HUES64 (cell line): ENCODE results near the gene ACTN1.

Experiments
- H3K27ac ChIP-seq: 2 replicates; pipeline ENCODE4 v1.7.0; 2013; ENCODE audit warnings: low read depth, low read length, inconsistent platforms
- H3K27me3 ChIP-seq: 2 replicates; pipeline ENCODE4 v1.6.1; 2013; ENCODE audit warnings: mild to moderate bottlenecking, low read length; ENCODE audit not compliant: insufficient read depth
- H3K36me3 ChIP-seq: 2 replicates; pipeline ENCODE4 v1.6.1; 2013; ENCODE audit warnings: mild to moderate bottlenecking, low read length; ENCODE audit not compliant: insufficient read depth
- H3K4me1 ChIP-seq: 2 replicates; pipeline ENCODE4 v1.6.1; 2013; ENCODE audit warnings: mild to moderate bottlenecking, low read length, moderate library complexity; ENCODE audit not compliant: insufficient read depth
- H3K4me3 ChIP-seq: 2 replicates; pipeline ENCODE4 v1.5.1; 2013; ENCODE audit warnings: mild to moderate bottlenecking, low read length, moderate library complexity
- H3K9ac ChIP-seq: 2 replicates; pipeline ENCODE4 v1.6.1; 2013; ENCODE audit warnings: mild to moderate bottlenecking, low read depth, low read length
- H3K9me3 ChIP-seq: 2 replicates; pipeline ENCODE4 v1.6.1; 2013; ENCODE audit warnings: low read depth, low read length; ENCODE audit not compliant: insufficient read depth
- WGBS: fragments of 150-250, 120-280 bp; methylation state at CpG from one replicate; pipeline ENCODE4 v1.1.7; 2013; ENCODE audit warnings: missing lambda C conversion rate; 5-methylcytosine and 5-hydroxymethylcytosine counted together

ACTN1 gene

DNA sequence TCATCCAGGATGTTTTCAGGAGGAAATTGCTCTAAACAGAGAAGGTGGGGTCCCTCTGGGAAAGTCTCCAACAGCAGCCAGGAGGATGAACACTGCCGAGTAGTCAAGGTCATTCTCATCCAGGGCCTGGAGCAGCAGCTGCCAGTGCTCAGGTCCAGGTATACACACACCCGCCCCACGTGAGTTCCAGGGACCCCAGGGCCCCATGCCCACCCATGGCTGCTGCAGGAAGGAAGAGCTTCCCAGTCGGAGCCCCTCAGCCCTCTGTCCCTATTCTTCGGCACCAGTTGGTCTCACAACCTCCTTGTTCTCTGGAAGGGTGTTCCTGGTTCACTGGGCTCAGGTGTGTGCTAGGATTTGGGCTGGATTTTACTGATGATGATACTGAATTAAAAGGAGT, 72.7 kb downstream of the ACTN1 start:
- H3K9ac ChIP-seq: no peak overlapping the region
- H3K36me3 ChIP-seq: peaks cover 92% of the 10 kb centered on the region
- no peaks in the 10 kb centered on the region for H3K27me3 ChIP-seq
- no peaks in the 10 kb centered on the region for H3K9me3 ChIP-seq
- WGBS: 93% methylated on average over 5 of the region's 5 CpGs
- H3K4me3 ChIP-seq: no peak overlapping the region
- H3K4me1 ChIP-seq: no peaks in the 10 kb centered on the region
- H3K27ac ChIP-seq: no peak overlapping the region

DNA sequence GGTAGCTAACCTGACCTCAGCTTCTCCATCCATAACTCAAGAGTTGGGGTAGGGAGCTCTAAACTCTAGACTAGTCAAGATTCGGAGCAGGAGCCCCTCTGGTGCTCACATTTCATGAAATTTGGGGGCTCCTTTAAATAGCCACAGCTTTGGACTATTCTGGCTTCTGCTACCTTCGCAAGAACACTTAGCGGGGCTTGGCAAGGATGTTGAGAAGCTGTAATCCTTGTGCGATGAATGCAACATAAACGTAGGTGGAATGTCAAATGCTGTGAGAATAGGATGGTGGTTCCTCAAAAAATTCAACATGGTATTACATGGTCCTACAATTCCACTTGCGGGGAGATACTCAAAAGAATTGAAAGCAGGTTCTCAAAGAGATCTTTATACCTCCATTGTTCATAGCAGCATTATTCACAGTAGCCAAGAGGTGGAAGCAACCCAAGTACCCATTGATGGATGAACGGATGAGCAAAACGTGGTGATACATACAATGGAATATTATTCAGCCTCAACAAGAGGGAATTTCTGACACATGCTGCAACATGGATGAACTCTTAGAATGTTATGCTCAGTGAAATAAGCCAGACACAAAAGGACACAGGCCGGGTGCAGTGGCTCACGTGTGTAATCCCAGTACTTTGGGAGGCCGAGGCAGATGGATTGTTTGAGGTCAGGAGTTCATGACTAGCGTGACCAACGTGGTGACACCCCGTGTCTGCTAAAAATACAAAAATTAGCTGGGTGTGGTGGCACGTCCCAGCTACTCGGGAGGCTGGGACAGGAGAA, 73.8 kb downstream of the ACTN1 start:
- Histone ChIP-seq H3K27me3 (no peaks in the 10 kb centered on the region), H3K4me3 (no peak overlapping the region), H3K9me3 (no peaks in the 10 kb centered on the region), H3K27ac (no peak overlapping the region), H3K36me3 (peaks cover 89% of the 10 kb centered on the region), H3K9ac (no peak overlapping the region), H3K4me1 (no peaks in the 10 kb centered on the region)
- 96% methylated on average over 16 of the region's 16 CpGs for WGBS

DNA sequence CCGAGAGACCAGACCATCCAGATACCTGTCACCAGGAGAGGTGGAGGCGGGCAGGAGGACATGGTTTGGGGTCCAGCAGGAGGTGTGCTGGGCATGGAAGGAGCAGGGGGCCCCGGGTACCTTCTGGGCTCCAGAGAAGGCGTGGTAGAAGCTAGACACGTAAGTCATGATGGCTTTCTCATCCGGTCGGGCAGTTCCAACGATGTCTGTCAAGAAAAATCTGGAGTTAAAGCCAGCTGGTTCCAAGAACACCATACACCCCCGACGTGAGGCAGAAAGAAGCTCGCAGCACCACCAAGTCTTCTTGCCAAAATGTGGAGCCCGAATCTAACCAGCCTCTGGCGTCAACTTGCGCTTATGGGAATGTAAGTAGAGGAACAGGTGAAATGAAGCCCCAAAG, 76.7 kb downstream of the ACTN1 start:
- peaks cover 90% of the 10 kb centered on the region for H3K36me3 ChIP-seq
- H3K27ac ChIP-seq: no peak overlapping the region
- 96% methylated on average over 14 of the region's 14 CpGs for WGBS

DNA sequence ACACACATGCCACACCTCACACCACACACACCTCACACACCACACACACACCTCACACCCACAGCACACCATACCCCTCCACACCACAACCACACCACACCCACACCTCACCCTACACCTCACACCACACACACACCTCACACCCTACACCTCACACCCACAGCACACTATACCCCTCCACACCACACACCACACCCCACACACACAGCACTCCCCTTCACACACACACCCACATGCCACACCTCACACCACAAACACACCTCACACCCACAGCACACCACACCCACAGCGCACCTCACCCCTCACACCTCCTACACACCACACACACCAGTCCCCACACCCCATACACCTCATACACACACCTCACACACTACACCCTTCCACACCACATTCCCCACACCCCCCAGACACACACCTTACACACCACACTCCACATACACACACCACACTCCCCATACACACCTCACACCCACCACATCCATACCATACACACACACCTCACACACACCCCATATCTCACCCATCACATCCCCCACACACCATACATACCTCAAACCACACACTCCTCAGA, 80.0 kb downstream of the ACTN1 start:
- H3K4me3 ChIP-seq: no peak overlapping the region
- H3K9me3 ChIP-seq: no peaks in the 10 kb centered on the region
- 89% methylated on average over 1 of the region's 1 CpG for WGBS
- H3K27ac ChIP-seq: no peak overlapping the region
- H3K36me3 ChIP-seq: peaks cover 92% of the 10 kb centered on the region
- no peaks in the 10 kb centered on the region for H3K4me1 ChIP-seq
- no peaks in the 10 kb centered on the region for H3K27me3 ChIP-seq
- no peak overlapping the region for H3K9ac ChIP-seq

More for the DNA sequence above, 76.7 kb downstream of the ACTN1 start:
- Histone ChIP-seq H3K4me3 (no peak overlapping the region), H3K9me3 (no peaks in the 10 kb centered on the region), H3K27me3 (no peaks in the 10 kb centered on the region), H3K4me1 (no peaks in the 10 kb centered on the region), H3K9ac (no peak overlapping the region)

DNA sequence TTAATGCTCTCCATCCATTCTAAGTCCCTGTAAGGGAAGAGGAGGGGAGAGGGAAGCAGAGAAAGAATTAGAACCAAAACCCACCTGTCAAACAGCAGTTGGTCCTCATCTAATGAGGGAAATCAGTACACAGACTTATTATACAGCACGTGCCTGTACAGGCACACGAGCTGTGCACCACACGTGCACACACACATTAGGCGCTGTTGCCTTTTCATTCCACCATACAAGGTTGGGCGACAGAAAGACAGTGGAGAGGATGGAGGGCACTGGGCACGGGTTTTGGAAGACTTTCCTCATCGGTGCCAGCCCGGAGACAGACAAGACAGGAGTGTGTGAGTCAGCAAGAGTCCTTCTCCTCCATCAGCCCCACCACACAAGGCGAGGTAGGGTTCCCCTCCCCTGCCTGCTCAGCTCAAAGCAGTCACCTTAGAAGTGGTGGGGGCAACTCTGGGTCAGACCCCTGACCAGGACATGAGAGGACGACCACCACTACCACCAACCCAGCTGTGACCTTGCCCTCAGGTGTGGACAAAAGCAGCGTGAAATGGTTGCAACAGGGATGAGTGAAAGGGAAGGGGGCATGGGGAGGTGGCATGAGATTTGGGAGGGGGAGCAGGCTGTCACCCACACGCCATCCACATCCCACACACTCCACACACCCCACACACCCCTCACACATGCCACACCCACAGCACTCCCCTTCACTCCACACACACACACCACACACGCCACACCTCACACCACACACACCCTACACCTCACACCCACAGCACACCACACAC, 80.7 kb downstream of the ACTN1 start:
- WGBS: 95% methylated on average over 13 of the region's 13 CpGs
- Histone ChIP-seq H3K27me3 (no peaks in the 10 kb centered on the region), H3K27ac (no peak overlapping the region), H3K9ac (no peak overlapping the region), H3K36me3 (peaks cover 92% of the 10 kb centered on the region), H3K9me3 (no peaks in the 10 kb centered on the region), H3K4me3 (no peak overlapping the region), H3K4me1 (no peaks in the 10 kb centered on the region)

DNA sequence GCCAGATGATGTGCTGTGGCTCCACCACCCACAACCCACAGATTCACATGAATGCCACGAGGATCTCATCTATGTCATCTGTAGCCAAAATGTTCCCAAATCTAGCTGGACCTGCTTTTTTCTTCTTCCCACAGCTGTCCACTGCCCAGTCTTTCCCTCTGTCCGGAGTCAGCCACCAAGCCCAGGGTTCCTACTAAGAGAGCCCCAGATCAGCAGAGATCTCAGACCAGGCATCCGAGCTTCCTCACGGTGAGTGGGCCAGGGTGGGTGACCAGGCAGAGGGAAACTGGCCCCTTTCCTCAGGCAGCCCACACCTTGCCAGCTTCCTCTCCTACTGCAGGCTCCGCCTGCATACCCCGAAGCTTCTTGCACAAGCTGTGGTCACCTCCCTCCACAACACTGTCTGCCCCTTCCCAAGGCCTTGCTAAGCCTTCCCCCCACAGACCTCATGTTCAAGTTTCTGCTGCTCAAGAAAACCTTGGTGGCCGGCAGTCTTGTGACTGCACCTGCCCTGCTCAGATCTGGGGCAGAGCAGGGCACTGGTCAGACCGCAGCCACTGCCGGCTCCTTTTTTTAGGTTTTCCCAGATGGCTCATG, 81.4 kb downstream of the ACTN1 start:
- H3K27me3 ChIP-seq: no peaks in the 10 kb centered on the region
- H3K27ac ChIP-seq: no peak overlapping the region
- 96% methylated on average over 9 of the region's 9 CpGs for WGBS
- H3K36me3 ChIP-seq: peaks cover 93% of the 10 kb centered on the region
- no peak overlapping the region for H3K4me3 ChIP-seq
- no peak overlapping the region for H3K9ac ChIP-seq
- H3K4me1 ChIP-seq: no peaks in the 10 kb centered on the region
- no peaks in the 10 kb centered on the region for H3K9me3 ChIP-seq

DNA sequence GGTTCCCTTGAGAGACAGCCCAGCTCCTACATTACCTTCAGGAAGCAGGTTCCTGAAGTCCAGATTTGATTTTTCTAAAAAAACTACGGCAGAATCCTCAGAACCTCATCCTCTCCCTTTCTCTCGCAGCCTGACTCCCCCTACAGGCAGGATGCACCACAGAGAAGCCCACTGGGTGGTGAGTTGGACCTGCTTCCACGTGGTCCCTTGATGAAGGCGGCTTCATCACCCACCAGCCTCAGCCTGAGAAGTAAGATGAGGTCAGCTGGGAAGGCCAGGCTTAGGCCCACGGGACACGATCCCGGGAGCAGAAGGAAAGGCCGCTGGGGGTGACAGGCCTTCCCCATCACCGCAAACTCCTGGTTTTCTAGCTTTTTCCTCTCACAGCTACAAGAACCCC, 83.0 kb downstream of the ACTN1 start:
- Histone ChIP-seq H3K9me3 (no peaks in the 10 kb centered on the region), H3K4me1 (no peaks in the 10 kb centered on the region), H3K4me3 (no peak overlapping the region), H3K27me3 (no peaks in the 10 kb centered on the region), H3K27ac (no peak overlapping the region), H3K9ac (no peak overlapping the region), H3K36me3 (peaks cover 94% of the 10 kb centered on the region)
- WGBS: 94% methylated on average over 9 of the region's 9 CpGs

DNA sequence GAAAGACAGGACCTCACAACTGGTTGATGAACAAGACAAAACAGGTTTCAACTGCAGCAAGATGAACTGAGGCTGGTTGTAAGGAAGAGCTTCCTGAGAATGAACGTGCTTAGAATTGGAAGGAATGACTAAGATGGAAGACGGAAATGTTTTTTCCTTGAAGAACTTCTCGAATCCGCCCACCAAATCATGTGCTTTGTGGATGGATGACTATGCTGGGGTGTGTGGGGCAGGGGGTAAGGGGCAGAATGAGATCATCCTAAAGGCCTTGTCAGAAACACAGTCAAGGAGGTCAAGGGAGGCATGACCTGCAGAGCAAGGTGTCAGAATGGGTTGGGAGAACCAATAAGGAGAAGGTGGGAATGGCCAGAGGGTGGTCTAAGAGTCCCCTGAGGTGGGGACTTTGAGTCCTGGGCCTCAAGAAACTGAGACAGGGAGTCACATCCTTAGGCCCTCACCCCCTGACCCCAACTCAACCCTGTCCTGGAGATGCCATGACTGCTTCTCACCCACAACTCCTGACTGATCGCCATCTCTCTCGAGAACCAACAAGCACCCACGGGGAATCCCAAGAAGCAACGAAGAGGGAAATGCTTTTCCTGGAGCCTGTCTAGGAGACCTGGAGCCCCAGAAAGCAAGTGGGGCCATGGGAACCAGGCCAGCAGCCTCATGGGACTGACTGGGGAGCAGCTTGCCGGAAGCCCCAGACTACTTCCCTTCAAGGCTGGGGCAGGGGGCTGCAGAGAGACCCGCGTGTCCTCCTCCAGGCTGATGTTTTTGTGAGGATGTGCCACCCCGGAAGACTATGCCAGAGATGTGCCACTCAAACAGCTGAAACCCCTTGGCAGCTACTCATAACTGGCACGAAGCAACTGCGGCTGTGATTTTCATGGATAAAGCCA, 84.0 kb downstream of the ACTN1 start:
- no peaks in the 10 kb centered on the region for H3K9me3 ChIP-seq
- H3K27ac ChIP-seq: no peak overlapping the region
- H3K4me3 ChIP-seq: no peak overlapping the region
- H3K4me1 ChIP-seq: no peaks in the 10 kb centered on the region
- 96% methylated on average over 14 of the region's 14 CpGs for WGBS
- H3K9ac ChIP-seq: no peak overlapping the region
- no peaks in the 10 kb centered on the region for H3K27me3 ChIP-seq
- peaks cover 96% of the 10 kb centered on the region for H3K36me3 ChIP-seq

DNA sequence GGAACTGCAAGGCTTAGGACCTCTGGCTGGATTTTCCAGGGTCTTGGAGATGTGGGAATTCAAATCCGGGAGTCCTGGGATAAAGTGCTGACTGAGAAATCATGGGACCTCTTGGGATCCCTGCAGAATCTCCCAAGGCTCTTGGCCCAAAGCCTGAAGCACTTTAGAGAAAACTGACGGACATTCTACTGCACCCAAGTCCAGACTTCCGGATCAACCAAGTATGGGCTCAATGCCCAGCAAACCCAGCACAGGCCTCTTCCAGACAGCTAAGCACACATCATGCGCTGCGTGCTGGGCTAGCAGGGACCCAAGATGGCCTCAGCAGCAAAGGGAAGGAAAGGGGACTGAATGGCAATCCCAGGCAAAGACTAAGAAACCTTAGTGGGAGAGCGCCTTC, 85.0 kb downstream of the ACTN1 start:
- H3K27me3 ChIP-seq: no peaks in the 10 kb centered on the region
- no peaks in the 10 kb centered on the region for H3K9me3 ChIP-seq
- no peak overlapping the region for H3K27ac ChIP-seq
- no peak overlapping the region for H3K9ac ChIP-seq
- peaks cover 96% of the 10 kb centered on the region for H3K36me3 ChIP-seq
- 96% methylated on average over 6 of the region's 6 CpGs for WGBS
- H3K4me3 ChIP-seq: no peak overlapping the region
- no peaks in the 10 kb centered on the region for H3K4me1 ChIP-seq

DNA sequence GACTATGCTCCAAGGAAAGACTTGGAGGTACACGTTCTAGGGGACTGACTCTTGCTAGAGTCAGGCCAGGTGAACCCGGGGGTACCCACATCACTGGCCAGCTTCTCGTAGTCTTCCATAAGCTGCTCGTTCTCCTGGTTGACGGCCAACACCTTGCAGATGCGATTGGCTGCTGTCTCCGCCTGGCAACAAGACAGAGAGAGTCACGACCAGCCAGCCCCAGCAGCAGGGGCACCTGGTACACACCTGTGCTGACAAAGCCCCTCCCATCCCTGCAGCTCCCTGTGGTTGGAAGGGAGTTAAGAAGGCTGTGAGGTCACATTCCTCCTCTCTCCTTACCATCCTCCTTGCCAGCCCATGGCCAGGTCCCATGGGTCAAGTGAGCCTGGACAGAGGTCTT, 85.5 kb downstream of the ACTN1 start:
- Histone ChIP-seq H3K9me3 (no peaks in the 10 kb centered on the region), H3K27me3 (no peaks in the 10 kb centered on the region), H3K4me3 (no peak overlapping the region), H3K4me1 (no peaks in the 10 kb centered on the region), H3K27ac (no peak overlapping the region), H3K9ac (no peak overlapping the region), H3K36me3 (peaks cover 96% of the 10 kb centered on the region)
- WGBS: 91% methylated on average over 8 of the region's 8 CpGs
